CD14-positive monocyte (primary cell): Measurements from ENCODE around the gene TTC31. TPM values are rescaled to one million over a fixed set of nuclear protein-coding genes. Genes with fewer than 3 reads are reported as not detected.

Experiments
- DNase-seq, 3 donors: peaks; one replicate each; pipeline ENCODE4 v3.0.0-alpha.2; 2011 to 2022
- H2AFZ ChIP-seq: 2 replicates; pipeline ENCODE4 v1.6.0; 2012; ENCODE audit warnings: mild to moderate bottlenecking, low read depth, low read length, inconsistent platforms; ENCODE audit not compliant: insufficient read depth, poor library complexity, severe bottlenecking
- H3K27ac ChIP-seq, 2 donors: 1 replicate in 1 of 2; 2 replicates in 1 of 2; pipeline ENCODE4 v1.5.1; 2012 to 2013; ENCODE audit warnings: low read length in 2 of 2, control low read depth in 1 of 2, inconsistent platforms in 1 of 2, low read depth in 1 of 2, mild to moderate bottlenecking in 1 of 2
- H3K27me3 ChIP-seq, 2 donors: one replicate each; pipeline versions ENCODE4 v1.6.0 to v1.6.1; 2011 to 2013; ENCODE audit warnings: low read length in 2 of 2; ENCODE audit not compliant: control insufficient read depth in 2 of 2, insufficient read depth in 2 of 2
- H3K36me3 ChIP-seq, 2 donors: replicated peaks in 1 of 2; 1 replicate in 1 of 2; 2 replicates in 1 of 2; pipeline versions ENCODE4 v1.5.1 to v1.6.1; 2012 to 2013; ENCODE audit warnings: low read length in 2 of 2, control low read depth in 1 of 2, inconsistent platforms in 1 of 2, mild to moderate bottlenecking in 1 of 2; ENCODE audit not compliant: insufficient read depth in 2 of 2, control insufficient read depth in 1 of 2
- H3K4me1 ChIP-seq, 2 donors: 1 replicate in 1 of 2; 2 replicates in 1 of 2; pipeline versions ENCODE4 v1.5.1 to v1.6.1; 2012 to 2013; ENCODE audit warnings: low read length in 2 of 2, control low read depth in 1 of 2, inconsistent platforms in 1 of 2, mild to moderate bottlenecking in 1 of 2, moderate library complexity in 1 of 2; ENCODE audit not compliant: insufficient read depth in 2 of 2, control insufficient read depth in 1 of 2
- H3K4me2 ChIP-seq: replicated peaks from 2 replicates; pipeline ENCODE3; 2012; ENCODE audit warnings: low read length, moderate library complexity, mild to moderate bottlenecking; ENCODE audit not compliant: poor library complexity, severe bottlenecking; ENCODE audit errors: extremely low read depth
- H3K4me3 ChIP-seq, 3 experiments: fragments of 200-600 bp in 1 of 3; sonication (generic) in 1 of 3; replicated peaks in 1 of 3; 1 replicate in 2 of 3; 2 replicates in 1 of 3; pipeline ENCODE4 v1.5.1; 2011 to 2013; ENCODE audit warnings: low read length in 3 of 3, mild to moderate bottlenecking in 3 of 3, control low read depth in 2 of 3, low read depth in 2 of 3, inconsistent platforms in 1 of 3, moderate library complexity in 1 of 3
- H3K79me2 ChIP-seq: 2 replicates; pipeline ENCODE4 v1.6.0; 2012; ENCODE audit warnings: mild to moderate bottlenecking, control low read depth, inconsistent platforms, low read length, moderate library complexity; ENCODE audit not compliant: insufficient read depth
- H3K9ac ChIP-seq: 2 replicates; pipeline ENCODE4 v1.6.0; 2017; ENCODE audit warnings: low read length, mild to moderate bottlenecking; ENCODE audit not compliant: insufficient read depth, poor library complexity, severe bottlenecking
- H3K9me3 ChIP-seq, 2 donors: replicated peaks in 1 of 2; 1 replicate in 1 of 2; 2 replicates in 1 of 2; pipeline versions ENCODE4 v1.5.1 to v1.6.1; 2012 to 2013; ENCODE audit warnings: low read length in 2 of 2, control low read depth in 1 of 2; ENCODE audit not compliant: control insufficient read depth in 1 of 2, insufficient read depth in 1 of 2
- H4K20me1 ChIP-seq: 2 replicates; pipeline ENCODE4 v1.6.0; 2012; ENCODE audit warnings: mild to moderate bottlenecking, low read length, control low read depth, moderate library complexity; ENCODE audit not compliant: insufficient read depth
- H3K27ac Mint-ChIP-seq, 7 donors: one replicate each; pipeline ENCODE4 v1.8.0; 2020; ENCODE audit warnings: mild to moderate bottlenecking in 7 of 7, mixed read lengths in 7 of 7, moderate library complexity in 6 of 7, inconsistent platforms in 2 of 7
- H3K27me3 Mint-ChIP-seq, 3 donors: one replicate each; pipeline ENCODE4 v1.8.0; 2021 to 2022; ENCODE audit warnings: low read depth in 3 of 3, mild to moderate bottlenecking in 3 of 3, mixed read lengths in 3 of 3, moderate library complexity in 3 of 3, inconsistent platforms in 1 of 3
- H3K36me3 Mint-ChIP-seq, 2 donors: one replicate each; pipeline ENCODE4 v1.8.0; 2020; ENCODE audit warnings: mixed read lengths in 2 of 2, inconsistent platforms in 1 of 2, mild to moderate bottlenecking in 1 of 2
- H3K4me1 Mint-ChIP-seq: one replicate; pipeline ENCODE4 v1.8.0; 2020; ENCODE audit warnings: mild to moderate bottlenecking, mixed read lengths
- H3K4me3 Mint-ChIP-seq, 2 donors: one replicate each; pipeline ENCODE4 v1.8.0; 2020; ENCODE audit warnings: mild to moderate bottlenecking in 2 of 2, mixed read lengths in 2 of 2, moderate library complexity in 1 of 2
- H3K9me3 Mint-ChIP-seq, 7 donors: one replicate each; pipeline ENCODE4 v1.8.0; 2020 to 2022; ENCODE audit warnings: mixed read lengths in 7 of 7, mild to moderate bottlenecking in 6 of 7, moderate library complexity in 6 of 7, inconsistent platforms in 2 of 7
- CTCF ChIP-seq: fragments of 200-600 bp; IDR thresholded peaks from one replicate; pipeline ENCODE4 v1.8.0; 2022; ENCODE audit warnings: antibody characterized with exemption, mild to moderate bottlenecking
- WGBS: methylation state at CpG from one replicate; pipeline ENCODE4 v1.1.5; 2013; ENCODE audit warnings: missing lambda C conversion rate; ENCODE audit not compliant: insufficient coverage; 5-methylcytosine and 5-hydroxymethylcytosine counted together
- intact Hi-C, 2 donors: fragments of 100-400 bp; cut with micrococcal nuclease; formaldehyde crosslinking; loops; one replicate each; pipeline versions ENCODE4 v1.15.0 to v1.15.1; 2023
- polyA plus RNA-seq, 3 donors: library from polyadenylated mRNA; depleted of rRNA in 1 of 3; unstranded in 2 of 3; stranded (reverse) in 1 of 3; fragments of 300-500 nt in 2 of 3; fragments of >200 nt in 1 of 3; fragmentation: Illumina TruSeq in 2 of 3; gene quantifications; 1 replicate in 2 of 3; 2 replicates in 1 of 3; pipeline ENCODE4 v1.2.3, GENCODE V29; 2012 to 2021

The TTC31 gene
- polyA plus RNA-seq, 3 donors: 19.6 to 46.5 (median 21.3) TPM

- no peak overlapping the region for H3K27ac Mint-ChIP-seq
- H3K4me3 ChIP-seq: no peak overlapping the region
- peaks cover 0 to 2% (median 2%) of the 10 kb centered on the region in 3 donors for H3K27me3 Mint-ChIP-seq
- no CpG with 5 or more reads among the region's 9 CpGs for WGBS
- H3K4me1 Mint-ChIP-seq: no peaks in the 10 kb centered on the region
- no peak overlapping the region for H3K9ac ChIP-seq
- peaks cover 6% of the 10 kb centered on the region for H3K79me2 ChIP-seq
- intact Hi-C loops: no loop called here
- H3K9me3 ChIP-seq: no peaks in the 10 kb centered on the region
- no peak overlapping the region for H3K4me2 ChIP-seq
- H3K4me1 ChIP-seq: no peaks in the 10 kb centered on the region
- no peak overlapping the region for H3K27ac ChIP-seq
- no peaks in the 10 kb centered on the region for H3K9me3 Mint-ChIP-seq
- no peaks in the 10 kb centered on the region for H4K20me1 ChIP-seq
- H3K27me3 ChIP-seq: no peaks in the 10 kb centered on the region
- H3K4me3 Mint-ChIP-seq: no peak overlapping the region
- DNase-seq: no peak
- H3K36me3 ChIP-seq: peaks cover 63 to 88% of the 10 kb centered on the region in 2 donors
- no peak for TF ChIP-seq CTCF
- H3K36me3 Mint-ChIP-seq: peaks cover 73 to 87% of the 10 kb centered on the region in 2 donors
- no peak overlapping the region for H2AFZ ChIP-seq
These were observed 7.0 kb downstream of the TTC31 start for GRCh38 chr2:74489906-74490305.

- peaks cover 3% of the 10 kb centered on the region for H3K79me2 ChIP-seq
- peaks cover 52 to 75% of the 10 kb centered on the region in 2 donors for H3K36me3 ChIP-seq
- intact Hi-C loops: no loop called here
- no peak overlapping the region for H3K9ac ChIP-seq
- H3K27ac ChIP-seq: no peak overlapping the region
- H3K4me3 Mint-ChIP-seq: no peak overlapping the region
- no peak for DNase-seq
- peaks cover 3 to 10% of the 10 kb centered on the region in 2 donors for H3K27me3 ChIP-seq
- H3K4me2 ChIP-seq: no peak overlapping the region
- 96% methylated on average over 12 of the region's 12 CpGs for WGBS
- peaks cover 7 to 15% (median 13%) of the 10 kb centered on the region in 3 donors for H3K27me3 Mint-ChIP-seq
- H4K20me1 ChIP-seq: no peaks in the 10 kb centered on the region
- no peak overlapping the region for H3K4me3 ChIP-seq
- H3K36me3 Mint-ChIP-seq: peaks cover 72 to 77% of the 10 kb centered on the region in 2 donors
- no peak overlapping the region for H2AFZ ChIP-seq
- no peaks in the 10 kb centered on the region for H3K9me3 Mint-ChIP-seq
- no peaks in the 10 kb centered on the region for H3K4me1 ChIP-seq
- no peak for TF ChIP-seq CTCF
- no peaks in the 10 kb centered on the region for H3K9me3 ChIP-seq
- H3K27ac Mint-ChIP-seq: peak overlapping the region in 1 of 7 donors; percentile 34
- no peaks in the 10 kb centered on the region for H3K4me1 Mint-ChIP-seq
These were observed 9.0 kb downstream of the TTC31 start for GRCh38 chr2:74491648-74492544.
